ENCODE data around the gene ZNF205. TPM values are rescaled to one million over a fixed set of nuclear protein-coding genes. Genes with fewer than 3 reads are reported as not detected.
A peak's percentile ranks its signal among the peaks of the same experiment; 100 is the strongest.

ZNF205 gene
- total and polyA plus RNA-seq, 2 of the 13 experiments (the other 11 are each of a cell fraction or from before 2014, with no cell fraction given), result 5.8 to 10.2 TPM

DNA sequence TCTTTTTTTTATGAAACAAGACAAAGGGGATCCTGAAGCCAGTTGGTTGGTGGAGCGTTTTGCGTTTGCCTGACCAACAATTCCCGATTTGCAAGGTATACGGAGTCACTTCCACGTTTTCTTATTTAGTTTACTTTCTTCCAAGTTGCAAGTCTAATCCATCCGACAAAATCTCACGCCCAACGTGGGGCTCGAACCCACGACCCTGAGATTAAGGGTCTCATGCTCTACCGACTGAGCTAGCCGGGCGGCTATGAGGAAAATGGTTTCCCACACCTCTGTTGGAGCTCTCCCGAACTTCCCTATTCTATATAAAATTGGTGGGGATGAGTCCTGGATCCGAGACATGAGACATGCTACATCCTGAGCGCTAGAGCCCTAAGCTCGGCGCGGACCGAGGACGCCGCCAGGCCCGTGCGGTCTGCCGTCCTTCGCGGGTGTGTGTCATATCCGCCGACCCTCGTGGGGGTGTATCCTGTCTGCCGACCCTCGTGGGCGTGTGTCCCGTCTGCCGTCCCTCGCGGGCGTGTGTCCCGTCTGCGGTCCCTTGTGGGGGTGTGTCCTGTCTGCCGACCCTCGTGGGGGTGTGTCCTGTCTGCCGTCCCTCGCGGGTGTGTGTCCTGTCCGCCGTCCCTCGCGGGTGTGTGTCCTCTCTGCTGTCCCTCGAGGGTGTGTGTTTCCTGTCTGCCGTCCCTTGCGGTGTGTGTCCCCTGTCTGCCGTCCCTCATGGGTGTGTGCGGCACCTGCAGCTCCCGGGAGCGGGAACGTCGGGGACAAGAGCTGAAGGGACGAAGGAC lies 45.0 kb downstream of the ZNF205 start (continued):
- TF ChIP-seq, protein P1, sequence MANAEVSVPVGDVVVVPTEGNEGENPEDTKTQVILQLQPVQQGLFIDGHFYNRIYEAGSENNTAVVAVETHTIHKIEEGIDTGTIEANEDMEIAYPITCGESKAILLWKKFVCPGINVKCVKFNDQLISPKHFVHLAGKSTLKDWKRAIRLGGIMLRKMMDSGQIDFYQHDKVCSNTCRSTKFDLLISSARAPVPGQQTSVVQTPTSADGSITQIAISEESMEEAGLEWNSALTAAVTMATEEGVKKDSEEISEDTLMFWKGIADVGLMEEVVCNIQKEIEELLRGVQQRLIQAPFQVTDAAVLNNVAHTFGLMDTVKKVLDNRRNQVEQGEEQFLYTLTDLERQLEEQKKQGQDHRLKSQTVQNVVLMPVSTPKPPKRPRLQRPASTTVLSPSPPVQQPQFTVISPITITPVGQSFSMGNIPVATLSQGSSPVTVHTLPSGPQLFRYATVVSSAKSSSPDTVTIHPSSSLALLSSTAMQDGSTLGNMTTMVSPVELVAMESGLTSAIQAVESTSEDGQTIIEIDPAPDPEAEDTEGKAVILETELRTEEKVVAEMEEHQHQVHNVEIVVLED (CRISPR knock-in tag; IDR thresholded peaks at IDR 0.05; ENCODE audit: borderline replicate concordance), result peak; percentile 44; the same call in 1 of the 2 replicates
- TF ChIP-seq CBFB (CRISPR knock-in tag; IDR thresholded peaks at IDR 0.05) (no peak), SOX6 (IDR thresholded peaks at IDR 0.05) (no peak), SOX6 (CRISPR knock-in tag; IDR thresholded peaks at IDR 0.05) (peak; percentile 57; the same call in 1 of the 2 replicates), ZBTB7A (CRISPR knock-in tag; IDR thresholded peaks at IDR 0.05) (no peak; the same call in 1 of the 2 replicates), NFKB2 (CRISPR knock-in tag; IDR thresholded peaks at IDR 0.05; ENCODE audit: borderline replicate concordance) (peak; percentile 21; the same call in 1 of the 2 replicates), ZNF274 (CRISPR knock-in tag; IDR thresholded peaks at IDR 0.05) (0 out of 2 replicates have a peak, but pooled peaks have one; percentile 38), FOXK1 (CRISPR knock-in tag; IDR thresholded peaks at IDR 0.05; ENCODE audit: borderline replicate concordance, low read depth) (peak; percentile 16; the same call in 1 of the 2 replicates), DNMT3B (CRISPR knock-in tag; conservative IDR thresholded peaks at IDR 0.05) (no peak), ZNF746 (CRISPR knock-in tag; IDR thresholded peaks at IDR 0.05) (no peak), NFYC (CRISPR knock-in tag; IDR thresholded peaks at IDR 0.05) (no peak), DR1 (CRISPR knock-in tag; IDR thresholded peaks at IDR 0.05) (peak; percentile 45; the same call in 1 of the 2 replicates), TCF7 (IDR thresholded peaks at IDR 0.05; ENCODE audit: low read depth) (no peak), REPIN1 (CRISPR knock-in tag; IDR thresholded peaks at IDR 0.05; ENCODE audit: borderline replicate concordance, low read depth) (peak; percentile 35; the same call in 1 of the 2 replicates)
- TF ChIP-seq, protein P2, sequence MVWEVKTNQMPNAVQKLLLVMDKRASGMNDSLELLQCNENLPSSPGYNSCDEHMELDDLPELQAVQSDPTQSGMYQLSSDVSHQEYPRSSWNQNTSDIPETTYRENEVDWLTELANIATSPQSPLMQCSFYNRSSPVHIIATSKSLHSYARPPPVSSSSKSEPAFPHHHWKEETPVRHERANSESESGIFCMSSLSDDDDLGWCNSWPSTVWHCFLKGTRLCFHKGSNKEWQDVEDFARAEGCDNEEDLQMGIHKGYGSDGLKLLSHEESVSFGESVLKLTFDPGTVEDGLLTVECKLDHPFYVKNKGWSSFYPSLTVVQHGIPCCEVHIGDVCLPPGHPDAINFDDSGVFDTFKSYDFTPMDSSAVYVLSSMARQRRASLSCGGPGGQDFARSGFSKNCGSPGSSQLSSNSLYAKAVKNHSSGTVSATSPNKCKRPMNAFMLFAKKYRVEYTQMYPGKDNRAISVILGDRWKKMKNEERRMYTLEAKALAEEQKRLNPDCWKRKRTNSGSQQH (CRISPR knock-in tag; IDR thresholded peaks at IDR 0.05; ENCODE audit: low read depth), result peak; percentile 38; the same call in 1 of the 2 replicates
- TF ChIP-seq, protein P3, sequence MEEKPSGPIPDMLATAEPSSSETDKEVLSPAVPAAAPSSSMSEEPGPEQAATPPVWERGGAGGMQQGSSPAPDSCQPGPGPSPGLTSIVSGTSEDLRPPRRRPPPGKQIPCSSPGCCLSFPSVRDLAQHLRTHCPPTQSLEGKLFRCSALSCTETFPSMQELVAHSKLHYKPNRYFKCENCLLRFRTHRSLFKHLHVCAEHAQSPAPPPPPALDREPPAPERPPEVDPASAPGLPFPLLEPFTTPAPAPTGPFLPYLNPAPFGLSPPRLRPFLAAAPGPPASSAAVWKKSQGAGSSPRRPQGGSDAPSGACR (CRISPR knock-in tag; IDR thresholded peaks at IDR 0.05), result peak; percentile 73; the same call in 1 of the 2 replicates
- TF ChIP-seq, protein P4, sequence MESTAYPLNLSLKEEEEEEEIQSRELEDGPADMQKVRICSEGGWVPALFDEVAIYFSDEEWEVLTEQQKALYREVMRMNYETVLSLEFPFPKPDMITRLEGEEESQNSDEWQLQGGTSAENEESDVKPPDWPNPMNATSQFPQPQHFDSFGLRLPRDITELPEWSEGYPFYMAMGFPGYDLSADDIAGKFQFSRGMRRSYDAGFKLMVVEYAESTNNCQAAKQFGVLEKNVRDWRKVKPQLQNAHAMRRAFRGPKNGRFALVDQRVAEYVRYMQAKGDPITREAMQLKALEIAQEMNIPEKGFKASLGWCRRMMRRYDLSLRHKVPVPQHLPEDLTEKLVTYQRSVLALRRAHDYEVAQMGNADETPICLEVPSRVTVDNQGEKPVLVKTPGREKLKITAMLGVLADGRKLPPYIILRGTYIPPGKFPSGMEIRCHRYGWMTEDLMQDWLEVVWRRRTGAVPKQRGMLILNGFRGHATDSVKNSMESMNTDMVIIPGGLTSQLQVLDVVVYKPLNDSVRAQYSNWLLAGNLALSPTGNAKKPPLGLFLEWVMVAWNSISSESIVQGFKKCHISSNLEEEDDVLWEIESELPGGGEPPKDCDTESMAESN (CRISPR knock-in tag; conservative IDR thresholded peaks at IDR 0.05), result peak; percentile 65
- TF ChIP-seq, protein P5, sequence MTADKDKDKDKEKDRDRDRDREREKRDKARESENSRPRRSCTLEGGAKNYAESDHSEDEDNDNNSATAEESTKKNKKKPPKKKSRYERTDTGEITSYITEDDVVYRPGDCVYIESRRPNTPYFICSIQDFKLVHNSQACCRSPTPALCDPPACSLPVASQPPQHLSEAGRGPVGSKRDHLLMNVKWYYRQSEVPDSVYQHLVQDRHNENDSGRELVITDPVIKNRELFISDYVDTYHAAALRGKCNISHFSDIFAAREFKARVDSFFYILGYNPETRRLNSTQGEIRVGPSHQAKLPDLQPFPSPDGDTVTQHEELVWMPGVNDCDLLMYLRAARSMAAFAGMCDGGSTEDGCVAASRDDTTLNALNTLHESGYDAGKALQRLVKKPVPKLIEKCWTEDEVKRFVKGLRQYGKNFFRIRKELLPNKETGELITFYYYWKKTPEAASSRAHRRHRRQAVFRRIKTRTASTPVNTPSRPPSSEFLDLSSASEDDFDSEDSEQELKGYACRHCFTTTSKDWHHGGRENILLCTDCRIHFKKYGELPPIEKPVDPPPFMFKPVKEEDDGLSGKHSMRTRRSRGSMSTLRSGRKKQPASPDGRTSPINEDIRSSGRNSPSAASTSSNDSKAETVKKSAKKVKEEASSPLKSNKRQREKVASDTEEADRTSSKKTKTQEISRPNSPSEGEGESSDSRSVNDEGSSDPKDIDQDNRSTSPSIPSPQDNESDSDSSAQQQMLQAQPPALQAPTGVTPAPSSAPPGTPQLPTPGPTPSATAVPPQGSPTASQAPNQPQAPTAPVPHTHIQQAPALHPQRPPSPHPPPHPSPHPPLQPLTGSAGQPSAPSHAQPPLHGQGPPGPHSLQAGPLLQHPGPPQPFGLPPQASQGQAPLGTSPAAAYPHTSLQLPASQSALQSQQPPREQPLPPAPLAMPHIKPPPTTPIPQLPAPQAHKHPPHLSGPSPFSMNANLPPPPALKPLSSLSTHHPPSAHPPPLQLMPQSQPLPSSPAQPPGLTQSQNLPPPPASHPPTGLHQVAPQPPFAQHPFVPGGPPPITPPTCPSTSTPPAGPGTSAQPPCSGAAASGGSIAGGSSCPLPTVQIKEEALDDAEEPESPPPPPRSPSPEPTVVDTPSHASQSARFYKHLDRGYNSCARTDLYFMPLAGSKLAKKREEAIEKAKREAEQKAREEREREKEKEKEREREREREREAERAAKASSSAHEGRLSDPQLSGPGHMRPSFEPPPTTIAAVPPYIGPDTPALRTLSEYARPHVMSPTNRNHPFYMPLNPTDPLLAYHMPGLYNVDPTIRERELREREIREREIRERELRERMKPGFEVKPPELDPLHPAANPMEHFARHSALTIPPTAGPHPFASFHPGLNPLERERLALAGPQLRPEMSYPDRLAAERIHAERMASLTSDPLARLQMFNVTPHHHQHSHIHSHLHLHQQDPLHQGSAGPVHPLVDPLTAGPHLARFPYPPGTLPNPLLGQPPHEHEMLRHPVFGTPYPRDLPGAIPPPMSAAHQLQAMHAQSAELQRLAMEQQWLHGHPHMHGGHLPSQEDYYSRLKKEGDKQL (CRISPR knock-in tag; IDR thresholded peaks at IDR 0.05; ENCODE audit: low read depth), result no peak

Data from HepG2 (cell line).